H1 (cell line): ENCODE results near the gene UBQLN3. TPM values are rescaled to one million over a fixed set of nuclear protein-coding genes. Genes with fewer than 3 reads are reported as not detected.

Experiments
- CTCF ChIA-PET: fragments of 300-600 bp; sonication (Branson Sonifier 250); formaldehyde crosslinking; loops from one replicate; lab custom pipeline; 2021; ENCODE audit not compliant: partially characterized antibody; lab: Charles Lee
- POLR2A ChIA-PET: fragments of 300-600 bp; sonication (Branson Sonifier 250); formaldehyde crosslinking; loops from one replicate; lab custom pipeline; 2021; ENCODE audit warnings: inconsistent platforms; ENCODE audit not compliant: partially characterized antibody; lab: Charles Lee
- DNase-seq, 2 experiments: peaks; one replicate each; pipeline versions ENCODE4 v3.0.0 to v3.0.0-alpha.2; 2010 to 2022; ENCODE audit warnings: low spot score in 2 of 2, low read depth in 1 of 2, mixed read lengths in 1 of 2
- FAIRE-seq: peaks from 2 replicates; lab custom pipeline; 2011; peaks lifted over from hg19 to GRCh38; lab: Jason Lieb, UNC
- H2AFZ ChIP-seq: 2 replicates; pipeline ENCODE4 v1.8.1; 2012; ENCODE audit warnings: low read length, inconsistent platforms
- H2AK5ac ChIP-seq: 2 replicates; pipeline ENCODE4 v1.6.1; 2013; ENCODE audit warnings: low read depth, low read length
- H2BK120ac ChIP-seq: replicated peaks from 2 replicates; pipeline ENCODE3; 2013; ENCODE audit warnings: low read depth, low read length, inconsistent platforms
- H2BK12ac ChIP-seq: 2 replicates; pipeline ENCODE4 v1.6.1; 2013; ENCODE audit warnings: low read depth, low read length
- H2BK15ac ChIP-seq: 2 replicates; pipeline ENCODE4 v1.6.1; 2013; ENCODE audit warnings: low read length
- H2BK20ac ChIP-seq: 2 replicates; pipeline ENCODE4 v1.6.1; 2013; ENCODE audit warnings: low read length
- H2BK5ac ChIP-seq: 2 replicates; pipeline ENCODE4 v1.6.1; 2013; ENCODE audit warnings: low read depth, low read length
- H3K14ac ChIP-seq: 2 replicates; pipeline ENCODE4 v1.6.1; 2013; ENCODE audit warnings: inconsistent platforms; ENCODE audit not compliant: insufficient read length
- H3K18ac ChIP-seq: 2 replicates; pipeline ENCODE4 v1.6.1; 2013; ENCODE audit warnings: low read length; ENCODE audit errors: extremely low read depth
- H3K23ac ChIP-seq: 2 replicates; pipeline ENCODE4 v1.6.1; 2013; ENCODE audit warnings: inconsistent platforms; ENCODE audit not compliant: insufficient read length
- H3K23me2 ChIP-seq: 2 replicates; pipeline ENCODE4 v1.6.1; 2013; ENCODE audit warnings: low read depth, low read length
- H3K27ac ChIP-seq: 2 replicates; pipeline ENCODE4 v1.6.1; 2011; ENCODE audit warnings: low read depth, low read length, inconsistent platforms
- H3K27me3 ChIP-seq, 4 experiments: replicated peaks in 1 of 4; 1 replicate in 1 of 4; 2 replicates in 3 of 4; pipeline versions ENCODE4 v1.6.1 to v1.8.1; 2011 to 2013; ENCODE audit warnings: low read length in 3 of 4, mild to moderate bottlenecking in 3 of 4, inconsistent platforms in 2 of 4, mixed read lengths in 2 of 4, moderate library complexity in 1 of 4; ENCODE audit not compliant: control insufficient read depth in 3 of 4, insufficient read depth in 3 of 4; ENCODE audit errors: extremely low read depth in 1 of 4
- H3K36me3 ChIP-seq, 4 experiments: 2 replicates each; pipeline versions ENCODE4 v1.6.1 to v1.8.1; 2011 to 2013; ENCODE audit warnings: mild to moderate bottlenecking in 4 of 4, low read length in 3 of 4, moderate library complexity in 2 of 4, control low read depth in 1 of 4, inconsistent platforms in 1 of 4; ENCODE audit not compliant: insufficient read depth in 4 of 4, control insufficient read depth in 2 of 4
- H3K4ac ChIP-seq: replicated peaks from 2 replicates; pipeline ENCODE3; 2013; ENCODE audit warnings: low read length, low read depth, mixed read lengths, inconsistent platforms; ENCODE audit not compliant: insufficient read length
- H3K4me1 ChIP-seq, 4 experiments: replicated peaks in 1 of 4; 1 replicate in 1 of 4; 2 replicates in 3 of 4; pipeline versions ENCODE4 v1.6.1 to v1.8.1; 2011 to 2013; ENCODE audit warnings: low read length in 3 of 4, inconsistent platforms in 2 of 4, mixed read lengths in 1 of 4; ENCODE audit not compliant: insufficient read depth in 4 of 4, control insufficient read depth in 3 of 4
- H3K4me2 ChIP-seq, 2 experiments: 2 replicates each; pipeline versions ENCODE4 v1.6.1 to v1.8.1; 2011 to 2013; ENCODE audit warnings: low read depth in 2 of 2, low read length in 2 of 2, control low read depth in 1 of 2, inconsistent platforms in 1 of 2, mild to moderate bottlenecking in 1 of 2; ENCODE audit not compliant: insufficient read depth in 1 of 2
- H3K4me3 ChIP-seq, 4 experiments: fragments of 200-600, 300-600 bp in 1 of 4; sonication (generic), shearing (Covaris generic), sonication (Bioruptor Twin) in 1 of 4; 2 replicates each; pipeline versions ENCODE4 v1.5.1 to v1.8.1; 2011 to 2016; ENCODE audit warnings: low read length in 4 of 4, low read depth in 3 of 4, control low read depth in 2 of 4, inconsistent platforms in 2 of 4, mild to moderate bottlenecking in 2 of 4, mixed read lengths in 1 of 4, moderate library complexity in 1 of 4; ENCODE audit not compliant: insufficient read depth in 2 of 4; ENCODE audit errors: extremely low read depth in 1 of 4
- H3K56ac ChIP-seq: replicated peaks from 2 replicates; pipeline ENCODE3; 2013; ENCODE audit warnings: low read depth, mild to moderate bottlenecking, mixed read lengths, low read length, inconsistent platforms; ENCODE audit not compliant: insufficient read length
- H3K79me1 ChIP-seq: 2 replicates; pipeline ENCODE4 v1.6.1; 2013; ENCODE audit warnings: low read depth, low read length, control low read depth
- H3K79me2 ChIP-seq, 2 experiments: 2 replicates each; pipeline versions ENCODE4 v1.6.1 to v1.8.1; 2012 to 2013; ENCODE audit warnings: low read length in 2 of 2, mild to moderate bottlenecking in 2 of 2, inconsistent platforms in 1 of 2; ENCODE audit not compliant: insufficient read depth in 2 of 2, control insufficient read depth in 1 of 2
- H3K9ac ChIP-seq, 4 experiments: replicated peaks in 1 of 4; 1 replicate in 1 of 4; 2 replicates in 3 of 4; pipeline versions ENCODE4 v1.6.1 to v1.8.1; 2011 to 2013; ENCODE audit warnings: low read depth in 3 of 4, low read length in 3 of 4, control low read depth in 2 of 4, mild to moderate bottlenecking in 2 of 4, moderate library complexity in 2 of 4, inconsistent platforms in 1 of 4; ENCODE audit errors: extremely low read depth in 1 of 4
- H3K9me3 ChIP-seq, 2 experiments: 2 replicates each; pipeline versions ENCODE4 v1.6.1 to v1.8.1; 2012 to 2013; ENCODE audit warnings: mild to moderate bottlenecking in 2 of 2, moderate library complexity in 2 of 2, control low read depth in 1 of 2, inconsistent platforms in 1 of 2, low read depth in 1 of 2, low read length in 1 of 2, mixed read lengths in 1 of 2; ENCODE audit not compliant: insufficient read depth in 2 of 2
- H4K20me1 ChIP-seq, 2 experiments: replicated peaks in 1 of 2; 2 replicates each; pipeline versions ENCODE3 to v1.8.1; 2011 to 2013; ENCODE audit warnings: inconsistent platforms in 2 of 2, low read length in 2 of 2, mild to moderate bottlenecking in 1 of 2; ENCODE audit not compliant: insufficient read depth in 2 of 2, control insufficient read depth in 1 of 2
- H4K5ac ChIP-seq: 2 replicates; pipeline ENCODE4 v1.6.1; 2013; ENCODE audit warnings: low read length, low read depth, mixed read lengths, inconsistent platforms; ENCODE audit not compliant: insufficient read length
- H4K8ac ChIP-seq: 2 replicates; pipeline ENCODE4 v1.8.0; 2013; ENCODE audit warnings: mild to moderate bottlenecking, moderate library complexity, low read length, inconsistent platforms; ENCODE audit not compliant: insufficient read depth; ENCODE audit errors: extremely low read depth
- H4K91ac ChIP-seq: replicated peaks from 2 replicates; pipeline ENCODE3; 2013; ENCODE audit warnings: low read length, mixed read lengths, inconsistent platforms; ENCODE audit not compliant: insufficient read length
- BRCA1 ChIP-seq: IDR thresholded peaks from 2 replicates; pipeline ENCODE4 v1.6.1; 2012; ENCODE audit warnings: low read depth, low read length, improper control_type of control experiment
- CTBP2 ChIP-seq: IDR thresholded peaks from 2 replicates; pipeline ENCODE4 v1.7.0; 2011; ENCODE audit warnings: borderline replicate concordance, mild to moderate bottlenecking, moderate library complexity, mixed read lengths, low read length; ENCODE audit not compliant: insufficient read depth, insufficient read length
- EZH2 ChIP-seq: fragments of 200-600 bp; sonication (generic); IDR thresholded peaks from 2 replicates; pipeline ENCODE4 v1.7.1; 2012; ENCODE audit warnings: low read depth, mild to moderate bottlenecking, moderate library complexity, low read length, inconsistent platforms; ENCODE audit not compliant: severe bottlenecking
- HDAC6 ChIP-seq: IDR thresholded peaks from one replicate; pipeline ENCODE4 v1.7.1; 2012; ENCODE audit warnings: low read depth, mild to moderate bottlenecking, inconsistent platforms, low read length, moderate library complexity
- MAFK ChIP-seq: IDR thresholded peaks from 2 replicates; pipeline ENCODE4 v1.6.1; 2012; ENCODE audit warnings: low read depth, mild to moderate bottlenecking, improper control_type of control experiment, low read length
- POU5F1 ChIP-seq: IDR thresholded peaks from 2 replicates; pipeline ENCODE4 v1.6.1; 2011; ENCODE audit warnings: low read depth, mild to moderate bottlenecking, low read length, moderate library complexity
- SAP30 ChIP-seq: fragments of 300-600 bp; sonication (generic); IDR thresholded peaks from 2 replicates; pipeline ENCODE4 v1.7.1; 2012; ENCODE audit warnings: low read length, moderate library complexity, mild to moderate bottlenecking, inconsistent platforms; ENCODE audit not compliant: insufficient read depth, insufficient replicate concordance
- TAF7 ChIP-seq: optimal IDR thresholded peaks from 2 replicates; pipeline ENCODE3; 2011; ENCODE audit warnings: low read depth, mild to moderate bottlenecking, inconsistent platforms, low read length, moderate library complexity, borderline replicate concordance
- TBP ChIP-seq: IDR thresholded peaks from 2 replicates; pipeline ENCODE4 v1.6.1; 2011; ENCODE audit warnings: low read depth, low read length, improper control_type of control experiment
- YY1 ChIP-seq: IDR thresholded peaks from 2 replicates; pipeline ENCODE4 v1.6.1; 2011; ENCODE audit warnings: low read depth, mild to moderate bottlenecking, low read length
- WGBS, 2 experiments: shearing (Covaris generic) in 1 of 2; methylation state at CpG; one replicate each; pipeline versions ENCODE4 v1.1.6 to v1.1.7; 2013 to 2015; ENCODE audit warnings: low lambda C conversion rate in 2 of 2, mixed read lengths in 2 of 2, inconsistent platforms in 1 of 2, low coverage in 1 of 2, missing lambda C conversion rate in 1 of 2; ENCODE audit not compliant: insufficient replicate concordance in 2 of 2, insufficient coverage in 1 of 2, insufficient read length in 1 of 2; ENCODE audit errors: extremely low coverage in 1 of 2, missing lambda C conversion rate in 1 of 2; 5-methylcytosine and 5-hydroxymethylcytosine counted together
- long read RNA-seq, 2 experiments: library from RNA in 1 of 2; library from capped mRNA in 1 of 2; stranded (forward); transcript quantifications; one replicate each; pipeline ENCODE4 v2.0.0, GENCODE V29; 2021; ENCODE audit warnings: inconsistent platforms in 1 of 2
- polyA minus RNA-seq, 3 experiments: library from RNA; depleted of rRNA, polyadenylated mRNA; stranded (reverse); fragments of >200 nt; gene quantifications; 1 replicate in 2 of 3; 2 replicates in 1 of 3; pipeline ENCODE4 v1.2.3, GENCODE V29; 2011
- polyA plus RNA-seq, 7 experiments: library from polyadenylated mRNA; depleted of rRNA in 3 of 7; stranded (reverse) in 5 of 7; unstranded in 2 of 7; fragments of >200 nt in 5 of 7; fragments of 200-250 nt in 2 of 7; gene quantifications; 1 replicate in 5 of 7; 2 replicates in 1 of 7; 4 replicates in 1 of 7; pipeline versions ENCODE4 v1.2.1 to v1.2.3, GENCODE V29; 2011 to 2013; ENCODE audit warnings: missing spikeins in 2 of 7, mixed read lengths in 2 of 7
- total RNA-seq: library from RNA; stranded (reverse); fragmentation: NEBNext Ultra II Directional; extraction: Animal tissue kit (Norgen Biotek cat#: 25700); gene quantifications from 2 replicates; pipeline ENCODE4 v1.2.1, GENCODE V29; 2021
- TF ChIP-seq, protein P1 (sequence below): IDR thresholded peaks from 2 replicates; pipeline ENCODE4 v1.6.1; 2011; ENCODE audit warnings: low read length, improper control_type of control experiment

The UBQLN3 gene
- not detected in 2 replicates for total RNA-seq
- polyA plus RNA-seq (2011; rRNA removed), result not detected in 2 replicates
- not detected for polyA plus RNA-seq (2011; cell fraction: cytosol; rRNA removed)
- polyA plus RNA-seq (2011; cell fraction: nucleus; rRNA removed), result 0.13 TPM
- not detected in 4 replicates for polyA plus RNA-seq (2012, experiment 1 of 2)
- not detected for polyA plus RNA-seq (2012, experiment 2 of 2)
- polyA plus RNA-seq (2013, experiment 1 of 2), result not detected
- not detected for polyA plus RNA-seq (2013, experiment 2 of 2)
- 0.17 and 0.95 TPM in 2 replicates for polyA minus RNA-seq (2011; rRNA and poly(A)+ RNA removed)
- polyA minus RNA-seq (2011; cell fraction: cytosol; rRNA and poly(A)+ RNA removed), result not detected
- polyA minus RNA-seq (2011; cell fraction: nucleus; rRNA and poly(A)+ RNA removed), result 1.4 TPM
- long read RNA-seq, experiment 1, result 0 reads
- long read RNA-seq, experiment 2, result 0 reads

- Histone ChIP-seq H3K27me3 (no peaks in the 10 kb centered on the region), H3K4me2 (no peak within 1 kb of the TSS), H3K14ac (no peak within 1 kb of the TSS), H3K79me1 (no peaks in the 10 kb centered on the region), H2AFZ (no peak within 1 kb of the TSS), H3K23me2 (no peaks in the 10 kb centered on the region), H3K79me2 (no peaks in the 10 kb centered on the region), H2BK20ac (no peak within 1 kb of the TSS), H4K20me1 (no peaks in the 10 kb centered on the region), H3K27ac (no peak within 1 kb of the TSS), H2AK5ac (no peak within 1 kb of the TSS), H4K8ac (no peak within 1 kb of the TSS), H4K5ac (no peak within 1 kb of the TSS), H3K9ac (no peak within 1 kb of the TSS), H2BK120ac (no peak within 1 kb of the TSS), H3K4ac (no peak within 1 kb of the TSS), H4K91ac (no peak within 1 kb of the TSS), H3K23ac (no peak within 1 kb of the TSS), H2BK15ac (no peak within 1 kb of the TSS), H2BK12ac (no peak within 1 kb of the TSS), H2BK5ac (no peak within 1 kb of the TSS), H3K9me3 (no peaks in the 10 kb centered on the region), H3K4me1 (peaks cover 0 to 2% (median 0%) of the 10 kb centered on the region in 4 experiments; a peak in 1 of 7 replicates), H3K36me3 (no peaks in the 10 kb centered on the region), H3K18ac (no peak within 1 kb of the TSS), H3K56ac (no peak within 1 kb of the TSS), H3K4me3 (no peak within 1 kb of the TSS)
- WGBS, 2 experiments, result 87% methylated on average over 4 of the region's 4 CpGs; no CpG with 5 or more reads in 1 of the 2 experiments
- ChIA-PET CTCF (interaction anchor here (1.0 to 1.3 kb wide), 2 partner anchors 8 to 37 kb away, joined by 3 to 4 read pairs; no protein-coding TSS in a partner anchor), POLR2A (no interaction called here)
- DNase-seq (no peak), FAIRE-seq (no peak)
- TF ChIP-seq SAP30, result no peak
- no peak for TF ChIP-seq MAFK
- TF ChIP-seq, protein P1, sequence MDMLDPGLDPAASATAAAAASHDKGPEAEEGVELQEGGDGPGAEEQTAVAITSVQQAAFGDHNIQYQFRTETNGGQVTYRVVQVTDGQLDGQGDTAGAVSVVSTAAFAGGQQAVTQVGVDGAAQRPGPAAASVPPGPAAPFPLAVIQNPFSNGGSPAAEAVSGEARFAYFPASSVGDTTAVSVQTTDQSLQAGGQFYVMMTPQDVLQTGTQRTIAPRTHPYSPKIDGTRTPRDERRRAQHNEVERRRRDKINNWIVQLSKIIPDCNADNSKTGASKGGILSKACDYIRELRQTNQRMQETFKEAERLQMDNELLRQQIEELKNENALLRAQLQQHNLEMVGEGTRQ, result no peak
- no peak for TF ChIP-seq BRCA1
- TF ChIP-seq TBP, result no peak
- no peak for TF ChIP-seq TAF7
- no peak for TF ChIP-seq YY1
- TF ChIP-seq CTBP2, result no peak
- TF ChIP-seq HDAC6, result no peak
- TF ChIP-seq EZH2, result no peak
- no peak for TF ChIP-seq POU5F1
These were observed at the start of gene UBQLN3 for GRCh38 chr11:5509803-5510202. TSS of gene UBQLN3 (minus strand) at chr11:5509957. CDS start at chr11:5509558, 399 bp downstream.
